GM21529 (cell line): Measurements from ENCODE around the gene SSR1.
A peak's percentile ranks its signal among the peaks of the same experiment; 100 is the strongest.

Experiments used
- ATAC-seq: cut with Tn5 transposase; IDR thresholded peaks from one replicate; pipeline ENCODE4 v1.9.1; 2021; ENCODE audit not compliant: unreplicated experiment

The SSR1 gene

GRCh38 chr6:7241160-7241559 is 71.8 kb downstream of the SSR1 start:
- no peak for ATAC-seq

- no peak for ATAC-seq
Observed at GRCh38 chr6:7240351-7240750, 72.6 kb downstream of the SSR1 start.

- ATAC-seq: no peak
Observed at GRCh38 chr6:7239590-7239948, 73.4 kb downstream of the SSR1 start.

- ATAC-seq: no peak
Observed at GRCh38 chr6:7238900-7239589, 74.0 kb downstream of the SSR1 start.

GRCh38 chr6:7238526-7238899 is 74.5 kb downstream of the SSR1 start:
- no peak for ATAC-seq

- no peak for ATAC-seq
Observed at GRCh38 chr6:7237653-7238188, 75.3 kb downstream of the SSR1 start.

GRCh38 chr6:7236306-7237209 is 76.4 kb downstream of the SSR1 start:
- ATAC-seq: peak; percentile 69

GRCh38 chr6:7235712-7236305 is 77.2 kb downstream of the SSR1 start:
- peak; percentile 1 for ATAC-seq

- no peak for ATAC-seq
Observed at GRCh38 chr6:7234547-7234946, 78.5 kb downstream of the SSR1 start.

GRCh38 chr6:7232351-7232750 is 80.6 kb downstream of the SSR1 start:
- ATAC-seq: no peak

GRCh38 chr6:7230956-7231713 is 81.9 kb downstream of the SSR1 start:
- ATAC-seq: no peak

- ATAC-seq: no peak
Observed at GRCh38 chr6:7230327-7230691, 82.7 kb downstream of the SSR1 start.

GRCh38 chr6:7229376-7230326 is 83.3 kb downstream of the SSR1 start:
- ATAC-seq: no peak

- ATAC-seq: no peak
Observed at GRCh38 chr6:7228662-7229375, 84.2 kb downstream of the SSR1 start.

- ATAC-seq: no peak
Observed at GRCh38 chr6:7224731-7225130, 88.3 kb downstream of the SSR1 start.

GRCh38 chr6:7222197-7222596 is 90.8 kb downstream of the SSR1 start:
- ATAC-seq: no peak

- no peak for ATAC-seq
Observed at GRCh38 chr6:7219310-7219709, 93.7 kb downstream of the SSR1 start.

GRCh38 chr6:7218406-7218988 is 94.5 kb downstream of the SSR1 start:
- no peak for ATAC-seq
